Vagina (tissue), 2 donors: Measurements from ENCODE around the gene PDZD7. TPM values are rescaled to one million over a fixed set of nuclear protein-coding genes. Genes with fewer than 3 reads are reported as not detected.

Experiments used
- DNase-seq, 2 donors: peaks; one replicate each; pipeline ENCODE4 v3.0.0-alpha.2; 2017; ENCODE audit errors: extremely low spot score in 2 of 2
- H3K27ac ChIP-seq: fragments of 200-600 bp; sonication (generic); one replicate; pipeline ENCODE4 v1.5.1; 2019
- H3K27me3 ChIP-seq: fragments of 200-600 bp; sonication (generic); one replicate; pipeline ENCODE4 v1.5.1; 2019
- H3K36me3 ChIP-seq, 2 donors: fragments of 200-600 bp; sonication (generic); one replicate each; pipeline ENCODE4 v1.5.1; 2017 to 2019
- H3K4me1 ChIP-seq: fragments of 200-600 bp; sonication (generic); one replicate; pipeline ENCODE4 v1.5.1; 2019
- H3K4me3 ChIP-seq, 2 donors: fragments of 200-600 bp; sonication (generic); 1 replicate in 1 of 2; 2 replicates in 1 of 2; pipeline ENCODE4 v1.5.1; 2016 to 2019
- H3K9me3 ChIP-seq: fragments of 200-600 bp; sonication (generic); one replicate; pipeline ENCODE4 v1.5.1; 2019
- POLR2A ChIP-seq, 2 donors: fragments of 450-650 bp; IDR thresholded peaks; one replicate each; pipeline ENCODE4 v1.6.1; 2017; ENCODE audit warnings: antibody characterized with exemption in 2 of 2, mild to moderate bottlenecking in 2 of 2, moderate library complexity in 2 of 2
- POLR2AphosphoS5 ChIP-seq, 2 donors: sonication (generic); formaldehyde crosslinking; IDR thresholded peaks; one replicate each; pipeline ENCODE4 v1.9.0; 2017; ENCODE audit warnings: antibody characterized with exemption in 2 of 2, mild to moderate bottlenecking in 2 of 2, low read depth in 1 of 2; ENCODE audit not compliant: insufficient read depth in 1 of 2
- intact Hi-C: fragments of 100-400 bp; cut with DNase I; formaldehyde crosslinking; loops from one replicate; pipeline ENCODE4 v1.15.1; 2023
- total RNA-seq: library from RNA; depleted of rRNA; stranded (reverse); fragments of >200 nt; gene quantifications from one replicate; pipeline ENCODE4 v1.2.3, GENCODE V29; 2016
- TF ChIP-seq, protein P1 (sequence below), 3 experiments: fragments of 450-650 bp in 2 of 3; fragments of 200-600 bp in 1 of 3; sonication (generic) in 1 of 3; IDR thresholded peaks; one replicate each; pipeline ENCODE4 v1.5.1; 2017 to 2019; ENCODE audit warnings: antibody characterized with exemption in 3 of 3, mild to moderate bottlenecking in 2 of 3, moderate library complexity in 2 of 3

PDZD7 gene
- total RNA-seq, 1 donor from 2014 or later, result 1.5 TPM

DNA sequence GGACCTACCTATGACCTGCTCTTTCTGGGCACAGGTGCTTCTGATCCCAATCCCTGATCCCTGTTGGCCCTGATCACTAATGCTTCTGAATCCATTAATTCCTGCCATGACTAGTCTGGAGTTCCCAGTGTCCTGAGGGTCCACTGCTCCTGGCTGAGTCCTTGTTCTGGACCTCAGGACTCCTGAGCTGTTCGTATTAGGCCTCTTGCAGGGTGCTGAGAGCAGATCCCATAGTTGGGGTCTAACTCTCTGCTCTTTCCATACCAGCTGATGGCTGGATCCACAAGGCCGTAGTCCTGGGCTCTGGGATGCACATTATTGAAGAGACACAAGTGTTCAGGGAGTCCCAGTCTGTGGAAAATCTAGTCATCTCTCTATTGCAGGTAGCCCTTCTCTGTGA, 50.6 kb downstream of the PDZD7 start:
- peaks cover 0 to 7% of the 10 kb centered on the region in 2 donors for H3K36me3 ChIP-seq

GRCh38 chr10:100979791-100980272, 51.1 kb downstream of the PDZD7 start:
- no peak for TF ChIP-seq POLR2A (IDR thresholded peaks at IDR 0.05)
- TF ChIP-seq, protein P1, sequence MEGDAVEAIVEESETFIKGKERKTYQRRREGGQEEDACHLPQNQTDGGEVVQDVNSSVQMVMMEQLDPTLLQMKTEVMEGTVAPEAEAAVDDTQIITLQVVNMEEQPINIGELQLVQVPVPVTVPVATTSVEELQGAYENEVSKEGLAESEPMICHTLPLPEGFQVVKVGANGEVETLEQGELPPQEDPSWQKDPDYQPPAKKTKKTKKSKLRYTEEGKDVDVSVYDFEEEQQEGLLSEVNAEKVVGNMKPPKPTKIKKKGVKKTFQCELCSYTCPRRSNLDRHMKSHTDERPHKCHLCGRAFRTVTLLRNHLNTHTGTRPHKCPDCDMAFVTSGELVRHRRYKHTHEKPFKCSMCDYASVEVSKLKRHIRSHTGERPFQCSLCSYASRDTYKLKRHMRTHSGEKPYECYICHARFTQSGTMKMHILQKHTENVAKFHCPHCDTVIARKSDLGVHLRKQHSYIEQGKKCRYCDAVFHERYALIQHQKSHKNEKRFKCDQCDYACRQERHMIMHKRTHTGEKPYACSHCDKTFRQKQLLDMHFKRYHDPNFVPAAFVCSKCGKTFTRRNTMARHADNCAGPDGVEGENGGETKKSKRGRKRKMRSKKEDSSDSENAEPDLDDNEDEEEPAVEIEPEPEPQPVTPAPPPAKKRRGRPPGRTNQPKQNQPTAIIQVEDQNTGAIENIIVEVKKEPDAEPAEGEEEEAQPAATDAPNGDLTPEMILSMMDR (IDR thresholded peaks at IDR 0.05), result no peak
- no peak for TF ChIP-seq POLR2AphosphoS5 (IDR thresholded peaks at IDR 0.05; ENCODE audit: insufficient read depth in 1 of 2, low read depth in 1 of 2)
- H3K27ac ChIP-seq, result no peak overlapping the region
- intact Hi-C loops, result no loop called here
- H3K27me3 ChIP-seq, result no peaks in the 10 kb centered on the region
- peaks cover 0 to 6% of the 10 kb centered on the region in 2 donors for H3K36me3 ChIP-seq
- H3K4me3 ChIP-seq, result no peak overlapping the region
- H3K9me3 ChIP-seq, result no peaks in the 10 kb centered on the region
- H3K4me1 ChIP-seq, result no peaks in the 10 kb centered on the region
- peak; percentile 60 to 82 for DNase-seq

More for the DNA sequence above, 50.6 kb downstream of the PDZD7 start:
- Histone ChIP-seq H3K27ac (no peak overlapping the region), H3K4me3 (no peak overlapping the region), H3K27me3 (no peaks in the 10 kb centered on the region), H3K4me1 (no peaks in the 10 kb centered on the region), H3K9me3 (no peaks in the 10 kb centered on the region)
- no peak for TF ChIP-seq POLR2A (IDR thresholded peaks at IDR 0.05)
- TF ChIP-seq, protein P1 (IDR thresholded peaks at IDR 0.05), result no peak
- TF ChIP-seq POLR2AphosphoS5 (IDR thresholded peaks at IDR 0.05; ENCODE audit: insufficient read depth in 1 of 2, low read depth in 1 of 2), result no peak
- DNase-seq, result peak in 1 of 2 donors; percentile 74
- intact Hi-C loops, result no loop called here

- TF ChIP-seq, protein P1 (IDR thresholded peaks at IDR 0.05), result no peak
- H3K4me3 ChIP-seq, result no peak overlapping the region
- peaks cover 0 to 6% of the 10 kb centered on the region in 2 donors for H3K36me3 ChIP-seq
- H3K27ac ChIP-seq, result no peak overlapping the region
- no peaks in the 10 kb centered on the region for H3K4me1 ChIP-seq
- no peaks in the 10 kb centered on the region for H3K27me3 ChIP-seq
- no peaks in the 10 kb centered on the region for H3K9me3 ChIP-seq
- intact Hi-C loops, result no loop called here
- DNase-seq, result peak in 1 of 2 donors; percentile 62
Observed at GRCh38 chr10:100978901-100979195, 52.1 kb downstream of the PDZD7 start.

DNA sequence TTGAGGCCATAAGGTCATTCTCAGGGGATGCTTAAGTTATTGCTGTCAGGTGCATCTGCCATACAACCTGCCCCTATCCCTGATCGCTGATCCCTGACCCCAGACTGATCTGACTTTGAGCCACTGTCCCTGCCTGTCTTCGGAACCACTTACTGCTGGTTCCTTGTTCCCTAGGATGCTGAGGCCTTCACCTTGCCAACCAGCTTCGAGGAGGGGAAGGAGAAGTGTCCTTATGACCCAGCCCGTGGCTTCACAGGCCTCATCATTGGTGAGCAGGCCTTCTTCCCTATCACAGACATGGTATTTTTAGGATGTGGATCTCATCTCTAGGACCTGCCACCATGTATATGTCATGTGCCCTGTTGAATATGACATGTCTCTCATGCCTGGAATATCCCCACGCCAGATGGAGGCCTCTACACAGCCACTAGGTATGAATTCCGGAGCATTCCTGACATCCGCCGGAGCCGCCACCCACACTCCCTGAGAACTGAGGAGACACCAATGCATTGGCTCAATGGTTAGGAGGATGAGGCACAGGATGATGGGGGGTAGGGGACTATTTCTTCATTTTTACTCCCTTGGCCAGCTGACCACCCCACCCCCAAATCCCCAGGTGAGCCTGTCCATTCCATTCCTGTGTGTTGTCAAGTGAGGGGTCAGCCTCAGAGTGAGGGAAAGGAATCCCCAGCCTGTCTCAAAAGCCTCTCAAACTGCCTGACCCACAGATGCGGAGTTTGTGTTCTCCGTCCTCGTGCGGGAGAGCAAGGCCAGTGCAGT, 52.6 kb downstream of the PDZD7 start:
- Histone ChIP-seq H3K27ac (no peak overlapping the region), H3K9me3 (no peaks in the 10 kb centered on the region), H3K4me3 (no peak overlapping the region), H3K4me1 (no peaks in the 10 kb centered on the region), H3K36me3 (peaks cover 0 to under 1% of the 10 kb centered on the region in 2 donors), H3K27me3 (no peaks in the 10 kb centered on the region)
- peak; percentile 18 to 82 for DNase-seq
- no peak for TF ChIP-seq POLR2A (IDR thresholded peaks at IDR 0.05)
- TF ChIP-seq, protein P1 (IDR thresholded peaks at IDR 0.05), result no peak
- no peak for TF ChIP-seq POLR2AphosphoS5 (IDR thresholded peaks at IDR 0.05; ENCODE audit: insufficient read depth in 1 of 2, low read depth in 1 of 2)
- intact Hi-C loops, result no loop called here

DNA sequence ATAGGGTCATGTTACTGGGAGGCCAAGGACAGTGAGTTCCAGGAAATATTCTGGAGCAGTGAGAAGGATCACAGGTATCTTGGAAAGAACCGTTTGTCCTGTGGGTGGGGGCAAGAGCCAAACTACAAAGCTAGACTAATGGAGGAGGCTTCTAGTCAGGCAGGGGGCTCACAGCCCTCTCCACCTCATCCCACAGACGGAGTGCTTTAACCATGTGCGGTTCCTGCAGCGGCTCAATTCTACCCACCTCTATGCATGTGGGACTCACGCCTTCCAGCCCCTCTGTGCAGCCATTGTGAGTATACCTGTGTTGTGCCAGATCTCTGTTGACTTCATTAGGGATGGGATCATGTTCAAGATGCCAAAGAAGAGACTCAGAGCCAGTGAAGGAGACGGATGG, 53.5 kb downstream of the PDZD7 start:
- H3K4me3 ChIP-seq, result no peak overlapping the region
- H3K36me3 ChIP-seq, result no peaks in the 10 kb centered on the region
- no peaks in the 10 kb centered on the region for H3K4me1 ChIP-seq
- no peaks in the 10 kb centered on the region for H3K27me3 ChIP-seq
- TF ChIP-seq, protein P1 (IDR thresholded peaks at IDR 0.05), result no peak
- no peak for TF ChIP-seq POLR2AphosphoS5 (IDR thresholded peaks at IDR 0.05; ENCODE audit: insufficient read depth in 1 of 2, low read depth in 1 of 2)
- no peak for TF ChIP-seq POLR2A (IDR thresholded peaks at IDR 0.05)
- intact Hi-C loops, result no loop called here
- H3K9me3 ChIP-seq, result no peaks in the 10 kb centered on the region
- H3K27ac ChIP-seq, result no peak overlapping the region
- DNase-seq, result peak; percentile 25 to 49
